K562 (cell line): ENCODE results near the gene NPR1.

Experiments
- HNRNPLL ChIP-seq: fragments of 200-400 bp; formaldehyde crosslinking; IDR thresholded peaks from 2 replicates; pipeline ENCODE4 v1.6.1; 2017; ENCODE audit warnings: low read length, low read depth, mild to moderate bottlenecking; ENCODE audit not compliant: poor library complexity, severe bottlenecking
- MTF1 ChIP-seq: fragments of 250-450 bp; sonication (Bioruptor Pico); IDR thresholded peaks from 2 replicates; pipeline ENCODE4 v1.9.0; 2021; ENCODE audit warnings: moderate library complexity, mild to moderate bottlenecking, inconsistent platforms, borderline replicate concordance
- TF ChIP-seq, protein P1 (sequence below): IDR thresholded peaks from 2 replicates; pipeline ENCODE4 v1.6.1; 2011; ENCODE audit not compliant: insufficient read length; ENCODE audit errors: extremely low read depth

DNA sequence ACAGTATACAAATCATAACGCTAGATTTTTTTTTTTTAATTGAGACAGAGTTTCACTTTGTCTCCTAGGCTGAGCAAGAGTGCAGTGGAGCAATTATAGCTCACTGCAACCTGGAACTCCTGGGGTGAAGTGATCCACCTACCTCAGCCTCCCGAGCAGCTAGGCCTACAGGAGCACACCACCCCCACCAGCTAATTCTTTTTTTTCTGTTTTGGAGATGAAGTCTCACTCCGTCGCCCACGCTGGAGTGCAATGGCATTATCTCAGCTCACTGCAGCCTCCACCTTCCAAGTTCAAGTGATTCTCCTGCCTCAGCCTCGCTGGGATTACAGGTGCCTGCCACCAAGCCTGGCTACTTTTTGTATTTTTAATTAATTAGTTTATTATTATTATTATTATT, 21.3 kb downstream of the NPR1 start:
- TF ChIP-seq, protein P1, sequence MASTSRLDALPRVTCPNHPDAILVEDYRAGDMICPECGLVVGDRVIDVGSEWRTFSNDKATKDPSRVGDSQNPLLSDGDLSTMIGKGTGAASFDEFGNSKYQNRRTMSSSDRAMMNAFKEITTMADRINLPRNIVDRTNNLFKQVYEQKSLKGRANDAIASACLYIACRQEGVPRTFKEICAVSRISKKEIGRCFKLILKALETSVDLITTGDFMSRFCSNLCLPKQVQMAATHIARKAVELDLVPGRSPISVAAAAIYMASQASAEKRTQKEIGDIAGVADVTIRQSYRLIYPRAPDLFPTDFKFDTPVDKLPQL: no peak
- no peak for TF ChIP-seq MTF1 (CRISPR knock-in tag)
- TF ChIP-seq HNRNPLL: no peak
